HCT116 (cell line): ENCODE data around the gene SIRPB1. TPM values are rescaled to one million over a fixed set of nuclear protein-coding genes. Genes with fewer than 3 reads are reported as not detected.

Source experiments
- ATAC-seq: fragments of 200-7000 bp; cut with Tn5 transposase; 2 replicates; pipeline ENCODE4 v1.9.1; 2020; ENCODE audit warnings: mild to moderate bottlenecking, moderate library complexity
- BruUV-seq: library from RNA; stranded (reverse); fragments of 400-500 nt; replicated peaks from 2 replicates; lab custom pipeline; 2021; lab: Mats Ljungman, UMichigan
- CTCF ChIA-PET: fragments of 300-600 bp; sonication (Branson Sonifier 250); formaldehyde crosslinking; loops from one replicate; lab custom pipeline; 2021; ENCODE audit warnings: antibody characterized with exemption; lab: Charles Lee
- POLR2A ChIA-PET: fragments of 300-600, 350-600 bp; sonication (Branson Sonifier 250); formaldehyde crosslinking; loops from one replicate; lab custom pipeline; 2021; ENCODE audit warnings: antibody characterized with exemption; lab: Charles Lee
- RAD21 ChIA-PET, 2 experiments: fragments of 300-600 bp; sonication (Branson Sonifier 250); formaldehyde crosslinking; loops; one replicate each; lab custom pipeline; 2023; ENCODE audit warnings: low total read pairs in 2 of 2; ENCODE audit not compliant: uncharacterized antibody in 2 of 2, unreplicated experiment in 2 of 2, low non-redundant PET in 1 of 2; lab: Charles Lee
- DNase-seq: peaks from one replicate; pipeline ENCODE4 v3.0.0-alpha.2; 2010; ENCODE audit warnings: low read depth, low spot score
- H2AFZ ChIP-seq: fragments of 200-600 bp; shearing (Covaris generic), sonication (generic); 2 replicates; pipeline ENCODE4 v1.6.1; 2017; ENCODE audit warnings: low read depth, mixed run types, mixed read lengths, antibody characterized with exemption, low read length; ENCODE audit not compliant: poor library complexity, severe bottlenecking
- H3K27ac ChIP-seq: 2 replicates; pipeline ENCODE4 v1.5.1; 2012; ENCODE audit warnings: low read depth, low read length
- H3K27me3 ChIP-seq: fragments of 200-600 bp; sonication (generic); 2 replicates; pipeline ENCODE4 v1.6.1; 2016; ENCODE audit warnings: mixed run types, low read length, mixed read lengths; ENCODE audit not compliant: insufficient read depth
- H3K36me3 ChIP-seq, 2 experiments: fragments of 200-500 bp in 1 of 2; fragments of 200-600 bp in 1 of 2; sonication (Bioruptor generic) in 1 of 2; sonication (generic) in 1 of 2; 2 replicates each; pipeline versions ENCODE4 v1.5.1 to v1.6.1; 2014 to 2016; ENCODE audit warnings: low read length in 2 of 2, inconsistent platforms in 1 of 2, mixed read lengths in 1 of 2, mixed run types in 1 of 2; ENCODE audit not compliant: insufficient read depth in 2 of 2, control insufficient read depth in 1 of 2
- H3K4me1 ChIP-seq, 2 experiments: fragments of 200-600 bp in 1 of 2; sonication (generic) in 1 of 2; 2 replicates each; pipeline versions ENCODE4 v1.5.1 to v1.6.1; 2012 to 2017; ENCODE audit warnings: low read length in 2 of 2, inconsistent platforms in 1 of 2, mild to moderate bottlenecking in 1 of 2, mixed read lengths in 1 of 2, mixed run types in 1 of 2, moderate library complexity in 1 of 2; ENCODE audit not compliant: insufficient read depth in 2 of 2, control insufficient read depth in 1 of 2
- H3K4me2 ChIP-seq: fragments of 200-600 bp; sonication (generic); 2 replicates; pipeline ENCODE4 v1.6.1; 2017; ENCODE audit warnings: mixed run types, low read length, mixed read lengths
- H3K4me3 ChIP-seq, 2 experiments: fragments of 200-600 bp in 1 of 2; sonication (generic) in 1 of 2; replicated peaks in 1 of 2; 2 replicates each; pipeline ENCODE4 v1.5.1; 2011 to 2016; ENCODE audit warnings: low read length in 2 of 2, control low read depth in 1 of 2, low read depth in 1 of 2, mild to moderate bottlenecking in 1 of 2, mixed read lengths in 1 of 2, mixed run types in 1 of 2
- H3K79me2 ChIP-seq: fragments of 200-600 bp; sonication (generic); 2 replicates; pipeline ENCODE4 v1.6.1; 2017; ENCODE audit warnings: mild to moderate bottlenecking, mixed run types, low read length, moderate library complexity, mixed read lengths; ENCODE audit not compliant: insufficient read depth
- H3K9ac ChIP-seq: fragments of 200-600 bp; sonication (generic); 2 replicates; pipeline ENCODE4 v1.6.1; 2016; ENCODE audit warnings: low read length, mixed read lengths
- H3K9me2 ChIP-seq: fragments of 200-600 bp; sonication (generic), shearing (Covaris generic); 2 replicates; pipeline ENCODE4 v1.6.1; 2017; ENCODE audit warnings: mixed run types, mild to moderate bottlenecking, moderate library complexity; ENCODE audit not compliant: insufficient read depth
- H3K9me3 ChIP-seq, 2 experiments: fragments of 200-500 bp in 1 of 2; fragments of 200-600 bp in 1 of 2; sonication (Bioruptor generic) in 1 of 2; sonication (generic) in 1 of 2; 2 replicates each; pipeline ENCODE4 v1.6.1; 2014 to 2017; ENCODE audit warnings: low read length in 2 of 2, mixed read lengths in 2 of 2, inconsistent platforms in 1 of 2, low read depth in 1 of 2, mild to moderate bottlenecking in 1 of 2, mixed run types in 1 of 2, moderate library complexity in 1 of 2; ENCODE audit not compliant: control insufficient read depth in 1 of 2, insufficient read depth in 1 of 2
- H4K20me1 ChIP-seq: fragments of 200-600 bp; sonication (generic), shearing (Covaris generic); 2 replicates; pipeline ENCODE4 v1.6.1; 2017; ENCODE audit warnings: mixed run types, mild to moderate bottlenecking, moderate library complexity; ENCODE audit not compliant: insufficient read depth
- CBX3 ChIP-seq: IDR thresholded peaks from 2 replicates; pipeline ENCODE4 v1.6.1; 2012; ENCODE audit warnings: low read depth
- EGR1 ChIP-seq: IDR thresholded peaks from 2 replicates; pipeline ENCODE4 v1.6.1; 2012; ENCODE audit warnings: low read depth
- ELF1 ChIP-seq: IDR thresholded peaks from 2 replicates; pipeline ENCODE4 v1.6.1; 2012; ENCODE audit warnings: low read depth, borderline replicate concordance
- EZH2 ChIP-seq: fragments of 200-600 bp; sonication (generic); IDR thresholded peaks from 2 replicates; pipeline ENCODE4 v1.6.1; 2017; ENCODE audit warnings: antibody characterized with exemption, mixed run types
- JUND ChIP-seq: IDR thresholded peaks from 2 replicates; pipeline ENCODE4 v1.6.1; 2012
- POLR2AphosphoS5 ChIP-seq: IDR thresholded peaks from 2 replicates; pipeline ENCODE4 v1.6.1; 2011; ENCODE audit warnings: mild to moderate bottlenecking, low read depth, low read length, moderate library complexity
- RAD21 ChIP-seq: IDR thresholded peaks from 2 replicates; pipeline ENCODE4 v1.6.1; 2012; ENCODE audit warnings: low read depth, mild to moderate bottlenecking
- SRF ChIP-seq: IDR thresholded peaks from 2 replicates; pipeline ENCODE4 v1.6.1; 2012; ENCODE audit warnings: low read depth
- ZNF274 ChIP-seq: fragments of 200-500 bp; sonication (Bioruptor generic); IDR thresholded peaks from 2 replicates; pipeline ENCODE4 v1.6.1; 2014; ENCODE audit warnings: mild to moderate bottlenecking, low read depth, low read length, inconsistent platforms
- intact Hi-C: fragments of 100-400 bp; cut with micrococcal nuclease; formaldehyde crosslinking; loops from 2 replicates; pipeline ENCODE4 v1.10.0; 2022
- total RNA-seq: library from RNA; stranded (reverse); gene quantifications from one replicate; pipeline ENCODE4 v1.2.1, GENCODE V29; 2021; ENCODE audit not compliant: unreplicated experiment
- TF ChIP-seq, protein P1 (sequence below): IDR thresholded peaks from 2 replicates; pipeline ENCODE4 v1.6.1; 2012; ENCODE audit warnings: low read depth
- TF ChIP-seq, protein P2 (sequence below), 3 experiments: fragments of 200-600 bp in 1 of 3; sonication (generic) in 1 of 3; IDR thresholded peaks in 2 of 3; conservative IDR thresholded peaks in 1 of 3; 2 replicates each; pipeline ENCODE4 v1.5.1; 2012 to 2017; ENCODE audit warnings: low read depth in 2 of 3, low read length in 2 of 3, antibody characterized with exemption in 1 of 3, borderline replicate concordance in 1 of 3, control low read depth in 1 of 3, mild to moderate bottlenecking in 1 of 3, mixed read lengths in 1 of 3, mixed run types in 1 of 3, moderate library complexity in 1 of 3; ENCODE audit not compliant: insufficient read depth in 1 of 3
- TF ChIP-seq, protein P3 (sequence below): IDR thresholded peaks from 2 replicates; pipeline ENCODE4 v1.6.1; 2012

Gene SIRPB1
- total RNA-seq, 1 experiment from 2014 or later: 1.9 TPM

DNA sequence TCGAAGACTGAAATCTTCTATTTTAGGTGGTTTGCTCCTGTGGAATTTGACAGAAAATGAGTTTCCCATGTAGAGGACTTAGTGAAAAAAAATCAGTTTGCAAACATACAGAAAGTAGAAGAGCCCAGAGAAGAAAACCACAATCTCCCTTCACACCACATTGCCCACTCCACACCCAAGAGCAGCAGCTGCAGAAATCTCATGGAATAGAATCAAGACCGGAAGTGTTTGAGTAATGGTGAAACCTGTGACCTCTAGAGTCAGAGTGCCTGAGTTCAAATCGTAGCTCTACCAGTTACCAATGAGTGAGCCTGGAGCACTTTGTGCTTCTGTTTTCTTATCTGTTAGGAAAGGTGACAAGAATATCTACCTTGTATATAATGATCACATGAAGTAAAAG is 33.2 kb upstream of the SIRPB1 start:
- ATAC-seq: no peak
- H3K27ac ChIP-seq: no peak overlapping the region
- RAD21 ChIA-PET: no interaction called here

DNA sequence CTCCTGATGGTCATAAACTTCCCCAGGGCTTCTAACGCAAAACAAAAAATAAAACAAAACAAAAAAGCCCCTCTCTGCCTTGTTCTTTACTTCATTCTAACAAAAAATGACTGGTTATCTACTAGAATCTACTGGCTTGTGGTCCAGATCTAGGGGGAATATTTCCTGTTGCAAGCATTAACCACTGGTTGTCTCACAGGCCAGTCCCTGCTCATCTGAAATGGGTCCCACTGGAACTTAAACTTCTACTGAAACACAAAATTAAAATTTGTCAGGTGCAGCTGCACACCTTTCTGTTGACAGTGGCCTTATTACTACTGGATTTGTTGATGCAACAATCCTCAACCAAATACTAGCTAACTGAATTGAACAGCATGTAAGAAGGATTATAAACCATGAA is 32.3 kb upstream of the SIRPB1 start:
- POLR2A ChIA-PET: no interaction called here
- intact Hi-C loops: no loop called here
- Histone ChIP-seq H3K9ac (no peak overlapping the region), H2AFZ (no peak overlapping the region), H3K36me3 (no peaks in the 10 kb centered on the region), H3K4me3 (no peak overlapping the region), H3K9me3 (no peaks in the 10 kb centered on the region), H3K27me3 (peaks cover 12% of the 10 kb centered on the region), H3K27ac (no peak overlapping the region), H3K79me2 (no peaks in the 10 kb centered on the region), H3K4me1 (no peaks in the 10 kb centered on the region; a peak in 1 of 4 replicates), H4K20me1 (no peaks in the 10 kb centered on the region), H3K9me2 (no peaks in the 10 kb centered on the region), H3K4me2 (no peak overlapping the region)
- RAD21 ChIA-PET: no interaction called here
- ATAC-seq (no peak), DNase-seq (no peak)
- no TSS peak for BruUV-seq
- CTCF ChIA-PET: no interaction called here
- no peak for TF ChIP-seq POLR2AphosphoS5
- TF ChIP-seq, protein P1, sequence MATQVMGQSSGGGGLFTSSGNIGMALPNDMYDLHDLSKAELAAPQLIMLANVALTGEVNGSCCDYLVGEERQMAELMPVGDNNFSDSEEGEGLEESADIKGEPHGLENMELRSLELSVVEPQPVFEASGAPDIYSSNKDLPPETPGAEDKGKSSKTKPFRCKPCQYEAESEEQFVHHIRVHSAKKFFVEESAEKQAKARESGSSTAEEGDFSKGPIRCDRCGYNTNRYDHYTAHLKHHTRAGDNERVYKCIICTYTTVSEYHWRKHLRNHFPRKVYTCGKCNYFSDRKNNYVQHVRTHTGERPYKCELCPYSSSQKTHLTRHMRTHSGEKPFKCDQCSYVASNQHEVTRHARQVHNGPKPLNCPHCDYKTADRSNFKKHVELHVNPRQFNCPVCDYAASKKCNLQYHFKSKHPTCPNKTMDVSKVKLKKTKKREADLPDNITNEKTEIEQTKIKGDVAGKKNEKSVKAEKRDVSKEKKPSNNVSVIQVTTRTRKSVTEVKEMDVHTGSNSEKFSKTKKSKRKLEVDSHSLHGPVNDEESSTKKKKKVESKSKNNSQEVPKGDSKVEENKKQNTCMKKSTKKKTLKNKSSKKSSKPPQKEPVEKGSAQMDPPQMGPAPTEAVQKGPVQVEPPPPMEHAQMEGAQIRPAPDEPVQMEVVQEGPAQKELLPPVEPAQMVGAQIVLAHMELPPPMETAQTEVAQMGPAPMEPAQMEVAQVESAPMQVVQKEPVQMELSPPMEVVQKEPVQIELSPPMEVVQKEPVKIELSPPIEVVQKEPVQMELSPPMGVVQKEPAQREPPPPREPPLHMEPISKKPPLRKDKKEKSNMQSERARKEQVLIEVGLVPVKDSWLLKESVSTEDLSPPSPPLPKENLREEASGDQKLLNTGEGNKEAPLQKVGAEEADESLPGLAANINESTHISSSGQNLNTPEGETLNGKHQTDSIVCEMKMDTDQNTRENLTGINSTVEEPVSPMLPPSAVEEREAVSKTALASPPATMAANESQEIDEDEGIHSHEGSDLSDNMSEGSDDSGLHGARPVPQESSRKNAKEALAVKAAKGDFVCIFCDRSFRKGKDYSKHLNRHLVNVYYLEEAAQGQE: no peak
- no peak for TF ChIP-seq RAD21
- TF ChIP-seq, protein P2, sequence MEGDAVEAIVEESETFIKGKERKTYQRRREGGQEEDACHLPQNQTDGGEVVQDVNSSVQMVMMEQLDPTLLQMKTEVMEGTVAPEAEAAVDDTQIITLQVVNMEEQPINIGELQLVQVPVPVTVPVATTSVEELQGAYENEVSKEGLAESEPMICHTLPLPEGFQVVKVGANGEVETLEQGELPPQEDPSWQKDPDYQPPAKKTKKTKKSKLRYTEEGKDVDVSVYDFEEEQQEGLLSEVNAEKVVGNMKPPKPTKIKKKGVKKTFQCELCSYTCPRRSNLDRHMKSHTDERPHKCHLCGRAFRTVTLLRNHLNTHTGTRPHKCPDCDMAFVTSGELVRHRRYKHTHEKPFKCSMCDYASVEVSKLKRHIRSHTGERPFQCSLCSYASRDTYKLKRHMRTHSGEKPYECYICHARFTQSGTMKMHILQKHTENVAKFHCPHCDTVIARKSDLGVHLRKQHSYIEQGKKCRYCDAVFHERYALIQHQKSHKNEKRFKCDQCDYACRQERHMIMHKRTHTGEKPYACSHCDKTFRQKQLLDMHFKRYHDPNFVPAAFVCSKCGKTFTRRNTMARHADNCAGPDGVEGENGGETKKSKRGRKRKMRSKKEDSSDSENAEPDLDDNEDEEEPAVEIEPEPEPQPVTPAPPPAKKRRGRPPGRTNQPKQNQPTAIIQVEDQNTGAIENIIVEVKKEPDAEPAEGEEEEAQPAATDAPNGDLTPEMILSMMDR (IDR thresholded peaks at IDR 0.05 in 2 of 3, conservative IDR thresholded peaks at IDR 0.05 in 1 of 3; ENCODE audit: borderline replicate concordance in 1 of 3, insufficient read depth in 1 of 3, low read depth in 2 of 3, low read length in 2 of 3): no peak
- no peak for TF ChIP-seq ELF1
- TF ChIP-seq EZH2: no peak
- TF ChIP-seq, protein P3, sequence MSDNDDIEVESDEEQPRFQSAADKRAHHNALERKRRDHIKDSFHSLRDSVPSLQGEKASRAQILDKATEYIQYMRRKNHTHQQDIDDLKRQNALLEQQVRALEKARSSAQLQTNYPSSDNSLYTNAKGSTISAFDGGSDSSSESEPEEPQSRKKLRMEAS: no peak
- TF ChIP-seq SRF: no peak
- TF ChIP-seq ZNF274: no peak
- no peak for TF ChIP-seq JUND
- TF ChIP-seq EGR1: no peak

More for the DNA sequence above, 33.2 kb upstream of the SIRPB1 start:
- POLR2A ChIA-PET: no interaction called here
- H3K79me2 ChIP-seq: no peaks in the 10 kb centered on the region
- no peak for DNase-seq
- CTCF ChIA-PET: no interaction called here
- intact Hi-C loops: no loop called here
- H3K36me3 ChIP-seq: no peaks in the 10 kb centered on the region
- H3K4me2 ChIP-seq: no peak overlapping the region
- no peaks in the 10 kb centered on the region for H3K9me2 ChIP-seq
- no TSS peak for BruUV-seq
- no peaks in the 10 kb centered on the region for H4K20me1 ChIP-seq
- H3K27me3 ChIP-seq: peaks cover 16% of the 10 kb centered on the region
- H3K9ac ChIP-seq: no peak overlapping the region
- H3K9me3 ChIP-seq: no peaks in the 10 kb centered on the region
- TF ChIP-seq CBX3 (no peak), ELF1 (no peak)
- H3K4me1 ChIP-seq: no peaks in the 10 kb centered on the region; a peak in 1 of 4 replicates
- no peak overlapping the region for H3K4me3 ChIP-seq
- no peak overlapping the region for H2AFZ ChIP-seq
